SK-N-SH treated with all-trans-retinoic acid at 6 μM for 48 hours (cell line): ENCODE measurements around the gene MRPL36.

ENCODE experiments used
- ATAC-seq: fragments of 200-7000 bp; cut with Tn5 transposase; 3 replicates; pipeline ENCODE4 v1.9.1; 2020; ENCODE audit warnings: mild to moderate bottlenecking, moderate library complexity
- ARNTL ChIP-seq: fragments of 450-650 bp; formaldehyde crosslinking; IDR thresholded peaks from 2 replicates; pipeline ENCODE4 v1.5.0; 2020; ENCODE audit warnings: low read depth, mild to moderate bottlenecking, moderate library complexity, borderline replicate concordance
- BACH2 ChIP-seq: fragments of 250-450 bp; sonication (Bioruptor Pico); IDR thresholded peaks from 2 replicates; pipeline ENCODE4 v1.9.0; 2021; ENCODE audit warnings: mild to moderate bottlenecking, borderline replicate concordance
- CSDC2 ChIP-seq: fragments of 250-450 bp; sonication (Bioruptor Pico); IDR thresholded peaks from 2 replicates; pipeline ENCODE4 v1.5.0; 2020; ENCODE audit warnings: mild to moderate bottlenecking, moderate library complexity
- ESRRG ChIP-seq: fragments of 250-450 bp; sonication (Bioruptor Pico); IDR thresholded peaks from 2 replicates; pipeline ENCODE4 v1.6.1; 2021; ENCODE audit warnings: mild to moderate bottlenecking
- GLIS3 ChIP-seq: fragments of 250-450 bp; sonication (Bioruptor Pico); IDR thresholded peaks from 2 replicates; pipeline ENCODE4 v1.5.0; 2020; ENCODE audit warnings: mild to moderate bottlenecking, moderate library complexity
- OSR1 ChIP-seq: fragments of 250-450 bp; sonication (Bioruptor Pico); IDR thresholded peaks from 2 replicates; pipeline ENCODE4 v1.8.0; 2022; ENCODE audit warnings: moderate library complexity, mild to moderate bottlenecking, inconsistent platforms
- PPARA ChIP-seq: fragments of 250-450 bp; sonication (Bioruptor Pico); IDR thresholded peaks from 2 replicates; pipeline ENCODE4 v1.5.0; 2020; ENCODE audit warnings: mild to moderate bottlenecking, borderline replicate concordance
- RARB ChIP-seq: fragments of 250-450 bp; sonication (Bioruptor Pico); IDR thresholded peaks from 2 replicates; pipeline ENCODE4 v1.8.0; 2021; ENCODE audit warnings: mild to moderate bottlenecking, moderate library complexity
- SNAI2 ChIP-seq: fragments of 250-450 bp; sonication (Bioruptor Pico); IDR thresholded peaks from 2 replicates; pipeline ENCODE4 v1.5.0; 2020; ENCODE audit warnings: mild to moderate bottlenecking, moderate library complexity
- TCF4 ChIP-seq: fragments of 250-450 bp; sonication (Bioruptor Pico); IDR thresholded peaks from 2 replicates; pipeline ENCODE4 v1.8.0; 2021; ENCODE audit warnings: mild to moderate bottlenecking, moderate library complexity, borderline replicate concordance
- TOX ChIP-seq: fragments of 250-450 bp; sonication (Bioruptor Pico); IDR thresholded peaks from 2 replicates; pipeline ENCODE4 v1.8.0; 2021; ENCODE audit warnings: mild to moderate bottlenecking, moderate library complexity, borderline replicate concordance
- ZC3H10 ChIP-seq: fragments of 250-450 bp; sonication (Bioruptor Pico); IDR thresholded peaks from 2 replicates; pipeline ENCODE4 v1.5.1; 2021; ENCODE audit warnings: mild to moderate bottlenecking, moderate library complexity
- ZFP3 ChIP-seq: fragments of 250-450 bp; sonication (Bioruptor Pico); IDR thresholded peaks from 2 replicates; pipeline ENCODE4 v1.5.0; 2020; ENCODE audit warnings: mild to moderate bottlenecking, moderate library complexity
- ZFP30 ChIP-seq: fragments of 450-650 bp; formaldehyde crosslinking; IDR thresholded peaks from 2 replicates; pipeline ENCODE4 v1.5.0; 2022; ENCODE audit warnings: mild to moderate bottlenecking, moderate library complexity
- ZNF565 ChIP-seq: fragments of 450-650 bp; formaldehyde crosslinking; conservative IDR thresholded peaks from 2 replicates; pipeline ENCODE4 v1.5.0; 2020; ENCODE audit warnings: low read depth, mild to moderate bottlenecking, moderate library complexity
- ZNF70 ChIP-seq: fragments of 450-650 bp; formaldehyde crosslinking; IDR thresholded peaks from 2 replicates; pipeline ENCODE4 v1.5.0; 2020; ENCODE audit warnings: mild to moderate bottlenecking, moderate library complexity
- ZNF8 ChIP-seq: fragments of 450-650 bp; formaldehyde crosslinking; IDR thresholded peaks from 2 replicates; pipeline ENCODE4 v1.5.0; 2020; ENCODE audit warnings: mild to moderate bottlenecking, moderate library complexity
- TF ChIP-seq, protein P1 (sequence below): fragments of 250-450 bp; sonication (Bioruptor Pico); IDR thresholded peaks from 2 replicates; pipeline ENCODE4 v1.8.0; 2021; ENCODE audit warnings: low read depth, mild to moderate bottlenecking, moderate library complexity, borderline replicate concordance
- TF ChIP-seq, protein P2 (sequence below): fragments of 250-450 bp; sonication (Bioruptor Pico); IDR thresholded peaks from 2 replicates; pipeline ENCODE4 v1.8.0; 2020; ENCODE audit warnings: mild to moderate bottlenecking, moderate library complexity, borderline replicate concordance
- TF ChIP-seq, protein P3 (sequence below): fragments of 250-450 bp; sonication (Bioruptor Pico); IDR thresholded peaks from 2 replicates; pipeline ENCODE4 v1.5.0; 2020; ENCODE audit warnings: mild to moderate bottlenecking, moderate library complexity
- TF ChIP-seq, protein P4 (sequence below): fragments of 250-450 bp; sonication (Bioruptor Pico); IDR thresholded peaks from 2 replicates; pipeline ENCODE4 v1.5.1; 2020; ENCODE audit warnings: low read depth, mild to moderate bottlenecking, moderate library complexity
- TF ChIP-seq, protein P5 (sequence below): fragments of 250-450 bp; sonication (Bioruptor Pico); IDR thresholded peaks from 2 replicates; pipeline ENCODE4 v1.5.1; 2021; ENCODE audit warnings: mild to moderate bottlenecking, moderate library complexity

MRPL36 gene

DNA sequence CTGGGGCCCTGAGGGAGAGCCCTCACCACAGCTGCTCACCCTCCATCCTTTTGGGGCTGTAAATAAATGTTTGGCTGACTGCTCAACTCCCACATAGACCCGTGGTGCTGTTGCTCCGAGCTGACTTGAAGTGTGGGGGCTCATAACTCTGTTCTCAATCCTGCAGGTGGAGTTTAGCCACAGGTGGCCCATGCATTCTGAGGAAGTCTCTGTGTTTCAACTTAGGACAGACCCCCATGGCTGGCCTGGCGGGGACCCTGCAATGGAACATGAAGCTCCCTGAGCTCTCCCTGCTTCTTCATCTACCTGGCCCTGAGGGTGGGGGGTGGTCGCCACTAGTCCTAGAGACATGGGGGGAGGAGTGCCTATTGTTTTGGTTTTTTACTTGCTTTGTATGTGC lies 21.3 kb upstream of the MRPL36 start:
- TF ChIP-seq ESRRG (CRISPR knock-in tag), result no peak
- TF ChIP-seq, protein P1, sequence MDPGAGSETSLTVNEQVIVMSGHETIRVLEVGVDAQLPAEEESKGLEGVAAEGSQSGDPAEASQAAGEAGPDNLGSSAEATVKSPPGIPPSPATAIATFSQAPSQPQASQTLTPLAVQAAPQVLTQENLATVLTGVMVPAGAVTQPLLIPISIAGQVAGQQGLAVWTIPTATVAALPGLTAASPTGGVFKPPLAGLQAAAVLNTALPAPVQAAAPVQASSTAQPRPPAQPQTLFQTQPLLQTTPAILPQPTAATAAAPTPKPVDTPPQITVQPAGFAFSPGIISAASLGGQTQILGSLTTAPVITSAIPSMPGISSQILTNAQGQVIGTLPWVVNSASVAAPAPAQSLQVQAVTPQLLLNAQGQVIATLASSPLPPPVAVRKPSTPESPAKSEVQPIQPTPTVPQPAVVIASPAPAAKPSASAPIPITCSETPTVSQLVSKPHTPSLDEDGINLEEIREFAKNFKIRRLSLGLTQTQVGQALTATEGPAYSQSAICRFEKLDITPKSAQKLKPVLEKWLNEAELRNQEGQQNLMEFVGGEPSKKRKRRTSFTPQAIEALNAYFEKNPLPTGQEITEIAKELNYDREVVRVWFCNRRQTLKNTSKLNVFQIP, result no peak
- no peak for TF ChIP-seq CSDC2 (CRISPR knock-in tag)
- TF ChIP-seq ARNTL (CRISPR knock-in tag), result no peak
- TF ChIP-seq TCF4, result no peak
- no peak for TF ChIP-seq ZFP30 (CRISPR knock-in tag)
- TF ChIP-seq GLIS3, result no peak
- TF ChIP-seq OSR1 (CRISPR knock-in tag), result no peak
- TF ChIP-seq, protein P2, sequence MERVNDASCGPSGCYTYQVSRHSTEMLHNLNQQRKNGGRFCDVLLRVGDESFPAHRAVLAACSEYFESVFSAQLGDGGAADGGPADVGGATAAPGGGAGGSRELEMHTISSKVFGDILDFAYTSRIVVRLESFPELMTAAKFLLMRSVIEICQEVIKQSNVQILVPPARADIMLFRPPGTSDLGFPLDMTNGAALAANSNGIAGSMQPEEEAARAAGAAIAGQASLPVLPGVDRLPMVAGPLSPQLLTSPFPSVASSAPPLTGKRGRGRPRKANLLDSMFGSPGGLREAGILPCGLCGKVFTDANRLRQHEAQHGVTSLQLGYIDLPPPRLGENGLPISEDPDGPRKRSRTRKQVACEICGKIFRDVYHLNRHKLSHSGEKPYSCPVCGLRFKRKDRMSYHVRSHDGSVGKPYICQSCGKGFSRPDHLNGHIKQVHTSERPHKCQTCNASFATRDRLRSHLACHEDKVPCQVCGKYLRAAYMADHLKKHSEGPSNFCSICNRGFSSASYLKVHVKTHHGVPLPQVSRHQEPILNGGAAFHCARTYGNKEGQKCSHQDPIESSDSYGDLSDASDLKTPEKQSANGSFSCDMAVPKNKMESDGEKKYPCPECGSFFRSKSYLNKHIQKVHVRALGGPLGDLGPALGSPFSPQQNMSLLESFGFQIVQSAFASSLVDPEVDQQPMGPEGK, result no peak
- TF ChIP-seq, protein P3, sequence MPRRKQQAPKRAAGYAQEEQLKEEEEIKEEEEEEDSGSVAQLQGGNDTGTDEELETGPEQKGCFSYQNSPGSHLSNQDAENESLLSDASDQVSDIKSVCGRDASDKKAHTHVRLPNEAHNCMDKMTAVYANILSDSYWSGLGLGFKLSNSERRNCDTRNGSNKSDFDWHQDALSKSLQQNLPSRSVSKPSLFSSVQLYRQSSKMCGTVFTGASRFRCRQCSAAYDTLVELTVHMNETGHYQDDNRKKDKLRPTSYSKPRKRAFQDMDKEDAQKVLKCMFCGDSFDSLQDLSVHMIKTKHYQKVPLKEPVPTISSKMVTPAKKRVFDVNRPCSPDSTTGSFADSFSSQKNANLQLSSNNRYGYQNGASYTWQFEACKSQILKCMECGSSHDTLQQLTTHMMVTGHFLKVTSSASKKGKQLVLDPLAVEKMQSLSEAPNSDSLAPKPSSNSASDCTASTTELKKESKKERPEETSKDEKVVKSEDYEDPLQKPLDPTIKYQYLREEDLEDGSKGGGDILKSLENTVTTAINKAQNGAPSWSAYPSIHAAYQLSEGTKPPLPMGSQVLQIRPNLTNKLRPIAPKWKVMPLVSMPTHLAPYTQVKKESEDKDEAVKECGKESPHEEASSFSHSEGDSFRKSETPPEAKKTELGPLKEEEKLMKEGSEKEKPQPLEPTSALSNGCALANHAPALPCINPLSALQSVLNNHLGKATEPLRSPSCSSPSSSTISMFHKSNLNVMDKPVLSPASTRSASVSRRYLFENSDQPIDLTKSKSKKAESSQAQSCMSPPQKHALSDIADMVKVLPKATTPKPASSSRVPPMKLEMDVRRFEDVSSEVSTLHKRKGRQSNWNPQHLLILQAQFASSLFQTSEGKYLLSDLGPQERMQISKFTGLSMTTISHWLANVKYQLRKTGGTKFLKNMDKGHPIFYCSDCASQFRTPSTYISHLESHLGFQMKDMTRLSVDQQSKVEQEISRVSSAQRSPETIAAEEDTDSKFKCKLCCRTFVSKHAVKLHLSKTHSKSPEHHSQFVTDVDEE (CRISPR knock-in tag), result no peak
- TF ChIP-seq TOX (CRISPR knock-in tag), result no peak
- no peak for TF ChIP-seq ZFP3
- TF ChIP-seq ZNF565 (CRISPR knock-in tag), result no peak
- no peak for TF ChIP-seq ZNF70 (CRISPR knock-in tag)
- TF ChIP-seq, protein P4, sequence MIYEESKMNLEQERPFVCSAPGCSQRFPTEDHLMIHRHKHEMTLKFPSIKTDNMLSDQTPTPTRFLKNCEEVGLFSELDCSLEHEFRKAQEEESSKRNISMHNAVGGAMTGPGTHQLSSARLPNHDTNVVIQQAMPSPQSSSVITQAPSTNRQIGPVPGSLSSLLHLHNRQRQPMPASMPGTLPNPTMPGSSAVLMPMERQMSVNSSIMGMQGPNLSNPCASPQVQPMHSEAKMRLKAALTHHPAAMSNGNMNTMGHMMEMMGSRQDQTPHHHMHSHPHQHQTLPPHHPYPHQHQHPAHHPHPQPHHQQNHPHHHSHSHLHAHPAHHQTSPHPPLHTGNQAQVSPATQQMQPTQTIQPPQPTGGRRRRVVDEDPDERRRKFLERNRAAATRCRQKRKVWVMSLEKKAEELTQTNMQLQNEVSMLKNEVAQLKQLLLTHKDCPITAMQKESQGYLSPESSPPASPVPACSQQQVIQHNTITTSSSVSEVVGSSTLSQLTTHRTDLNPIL, result no peak
- TF ChIP-seq ZNF8 (CRISPR knock-in tag), result no peak
- TF ChIP-seq PPARA (CRISPR knock-in tag), result no peak
- no peak for TF ChIP-seq RARB (CRISPR knock-in tag)
- no peak for TF ChIP-seq ZC3H10 (CRISPR knock-in tag)
- ATAC-seq, result no peak

DNA sequence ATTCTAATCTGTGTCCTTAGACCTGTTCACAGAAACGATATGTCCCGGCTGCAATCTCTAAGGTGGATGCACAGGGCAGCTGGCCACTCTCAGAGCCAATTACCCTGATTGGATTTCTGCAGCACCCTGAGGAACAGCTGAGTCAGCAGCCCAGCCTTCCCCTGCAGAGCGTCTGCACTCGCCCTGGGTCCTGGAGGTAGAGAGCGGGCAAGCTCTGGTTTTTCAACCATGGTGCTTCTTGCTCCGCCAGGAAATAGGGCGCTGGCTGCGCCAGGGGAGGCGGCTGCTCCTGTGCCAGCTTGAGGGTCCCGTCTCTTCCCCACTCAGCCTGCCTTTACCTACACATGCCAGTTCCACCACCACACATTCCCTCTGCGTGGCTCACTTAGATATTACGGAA lies 20.7 kb upstream of the MRPL36 start:
- TF ChIP-seq OSR1 (CRISPR knock-in tag), result no peak
- TF ChIP-seq, protein P1, result no peak
- no peak for TF ChIP-seq TCF4
- TF ChIP-seq RARB (CRISPR knock-in tag), result no peak
- TF ChIP-seq BACH2, result no peak
- TF ChIP-seq TOX (CRISPR knock-in tag), result no peak
- no peak for TF ChIP-seq ZFP30 (CRISPR knock-in tag)
- TF ChIP-seq ZFP3, result no peak
- no peak for TF ChIP-seq ESRRG (CRISPR knock-in tag)
- TF ChIP-seq, protein P4, result no peak
- ATAC-seq, result no peak

DNA sequence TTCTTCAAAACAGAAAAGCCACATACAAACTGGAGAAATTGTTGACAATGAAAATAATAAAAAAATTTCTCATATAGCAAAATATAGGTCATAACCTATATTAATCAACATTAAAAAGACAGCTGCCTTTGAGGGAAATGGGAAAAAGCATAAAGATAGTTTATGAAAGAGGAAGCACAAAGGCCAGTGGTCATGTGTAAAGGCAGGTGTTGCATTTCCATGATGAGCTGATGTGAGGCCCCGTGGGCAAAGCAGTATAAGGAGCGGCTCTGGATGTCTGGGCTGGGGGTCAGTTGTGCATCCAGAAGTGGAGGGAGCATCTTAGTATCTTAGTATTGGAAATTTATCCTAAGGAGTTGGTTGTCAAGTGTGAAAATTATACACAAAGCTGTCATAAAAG lies 19.8 kb upstream of the MRPL36 start:
- no peak for ATAC-seq
- TF ChIP-seq, protein P1, result no peak
- no peak for TF ChIP-seq OSR1 (CRISPR knock-in tag)
- no peak for TF ChIP-seq ZNF565 (CRISPR knock-in tag)
- TF ChIP-seq SNAI2 (CRISPR knock-in tag), result no peak
- TF ChIP-seq ZNF8 (CRISPR knock-in tag), result no peak
- TF ChIP-seq, protein P4, result no peak
- TF ChIP-seq ZFP3, result no peak
- no peak for TF ChIP-seq ZFP30 (CRISPR knock-in tag)
- TF ChIP-seq, protein P5, sequence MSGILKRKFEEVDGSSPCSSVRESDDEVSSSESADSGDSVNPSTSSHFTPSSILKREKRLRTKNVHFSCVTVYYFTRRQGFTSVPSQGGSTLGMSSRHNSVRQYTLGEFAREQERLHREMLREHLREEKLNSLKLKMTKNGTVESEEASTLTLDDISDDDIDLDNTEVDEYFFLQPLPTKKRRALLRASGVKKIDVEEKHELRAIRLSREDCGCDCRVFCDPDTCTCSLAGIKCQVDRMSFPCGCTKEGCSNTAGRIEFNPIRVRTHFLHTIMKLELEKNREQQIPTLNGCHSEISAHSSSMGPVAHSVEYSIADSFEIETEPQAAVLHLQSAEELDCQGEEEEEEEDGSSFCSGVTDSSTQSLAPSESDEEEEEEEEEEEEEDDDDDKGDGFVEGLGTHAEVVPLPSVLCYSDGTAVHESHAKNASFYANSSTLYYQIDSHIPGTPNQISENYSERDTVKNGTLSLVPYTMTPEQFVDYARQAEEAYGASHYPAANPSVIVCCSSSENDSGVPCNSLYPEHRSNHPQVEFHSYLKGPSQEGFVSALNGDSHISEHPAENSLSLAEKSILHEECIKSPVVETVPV (CRISPR knock-in tag), result no peak
- TF ChIP-seq ZNF70 (CRISPR knock-in tag), result no peak
- TF ChIP-seq BACH2, result no peak
- no peak for TF ChIP-seq PPARA (CRISPR knock-in tag)
- no peak for TF ChIP-seq ZC3H10 (CRISPR knock-in tag)
- TF ChIP-seq ARNTL (CRISPR knock-in tag), result no peak
